ENCODE results near the gene ACOX1. TPM values are rescaled to one million over a fixed set of nuclear protein-coding genes. Genes with fewer than 3 reads are reported as not detected.

ACOX1 gene
- total and polyA plus RNA-seq, 2 donors, result 15.1 to 76.0 TPM

DNA sequence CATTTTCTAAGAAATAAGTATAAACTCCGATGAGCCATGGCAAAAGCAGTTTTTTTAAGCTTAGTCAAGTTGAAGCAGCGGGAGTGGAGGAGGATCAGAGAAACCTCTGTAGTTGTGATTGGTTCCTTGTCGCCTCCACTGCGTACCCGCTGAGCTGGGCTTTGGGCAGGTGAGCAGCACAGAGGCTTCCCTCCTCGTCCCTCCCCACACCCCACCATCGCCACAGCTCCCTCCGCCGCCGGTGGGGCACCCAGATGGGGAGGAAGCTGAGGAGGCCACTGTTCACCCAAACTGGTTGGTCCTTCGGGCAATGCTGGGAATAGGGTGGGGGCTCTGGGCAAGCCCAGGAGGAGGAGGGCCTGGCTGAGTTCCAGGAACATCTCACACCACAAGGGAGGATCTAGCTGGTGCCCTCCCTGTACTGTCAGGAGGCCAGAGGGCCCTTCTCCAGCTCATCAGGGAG, 69.1 kb downstream of the ACOX1 start:
- Histone ChIP-seq H3K4me3 (ENCODE audit: low read depth, low read length) (no peak overlapping the region), H3K27ac (ENCODE audit: low read depth) (no peak overlapping the region), H3K4me1 (ENCODE audit: insufficient read depth) (no peaks in the 10 kb centered on the region), H3K36me3 (ENCODE audit: insufficient read depth) (no peaks in the 10 kb centered on the region)
- 79% methylated on average over 11 of the region's 11 CpGs for WGBS
- no peak for DNase-seq (ENCODE audit: extremely low spot score)

DNA sequence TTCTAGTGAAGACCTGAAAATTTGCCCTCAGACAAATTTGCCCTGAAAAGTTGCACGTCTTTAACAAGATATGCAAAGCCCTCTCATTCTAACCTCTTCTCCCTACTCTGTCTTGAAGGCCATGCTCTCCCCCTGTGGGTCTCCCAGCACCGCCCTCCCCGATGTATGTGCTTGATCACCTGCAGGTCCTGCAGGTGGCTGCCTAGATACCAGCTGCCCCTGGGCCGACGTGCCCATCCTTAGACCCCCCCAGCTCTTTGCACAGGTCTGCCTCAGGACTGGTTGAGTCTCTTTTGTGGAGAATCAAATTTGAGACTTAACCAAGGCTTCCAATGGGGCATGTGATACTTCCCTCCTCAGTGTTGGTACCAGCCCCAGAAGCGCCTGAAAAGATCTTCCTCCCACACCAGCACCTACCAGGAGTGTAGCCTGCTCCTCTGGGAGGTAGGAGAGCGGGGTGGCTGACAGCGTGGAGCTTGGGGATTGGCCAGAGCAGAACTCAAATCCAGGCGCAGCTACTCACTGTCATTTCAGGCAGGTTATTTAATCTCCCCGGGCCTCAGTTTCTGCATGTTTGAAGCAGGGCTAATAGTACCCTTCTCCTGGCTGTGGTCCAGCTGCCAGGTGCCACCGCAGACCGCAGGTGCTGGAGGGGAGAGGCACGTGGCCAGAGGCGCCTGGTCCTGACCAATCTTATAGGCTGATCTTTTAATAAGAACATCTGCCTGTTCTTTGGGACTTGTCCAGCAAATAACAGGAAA, 69.7 kb downstream of the ACOX1 start:
- H3K4me3 ChIP-seq (ENCODE audit: low read depth, low read length), result no peak overlapping the region
- no peaks in the 10 kb centered on the region for H3K4me1 ChIP-seq (ENCODE audit: insufficient read depth)
- H3K27ac ChIP-seq (ENCODE audit: low read depth), result no peak overlapping the region
- WGBS, result 84% methylated on average over 14 of the region's 14 CpGs
- no peaks in the 10 kb centered on the region for H3K36me3 ChIP-seq (ENCODE audit: insufficient read depth)
- no peak for DNase-seq (ENCODE audit: extremely low spot score)

DNA sequence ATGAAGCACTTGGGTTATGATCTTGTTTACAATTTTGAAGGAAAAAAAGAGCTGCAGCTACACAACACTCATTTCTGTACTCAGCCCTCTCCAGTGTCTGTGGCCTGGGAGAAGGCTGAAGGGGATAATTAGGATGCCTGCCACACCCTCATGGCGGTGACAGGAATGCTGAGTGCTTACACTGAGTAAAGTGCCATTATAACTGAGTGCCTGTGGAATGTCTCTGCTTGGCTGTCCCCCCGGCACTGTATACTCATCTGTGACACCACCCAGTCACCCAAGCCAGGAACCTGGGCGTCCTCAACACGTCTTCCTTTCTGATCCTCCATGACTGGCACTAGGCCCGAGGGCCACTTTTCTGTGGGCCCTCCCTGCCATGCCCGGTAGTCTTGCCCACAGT, 70.8 kb downstream of the ACOX1 start:
- DNase-seq (ENCODE audit: extremely low spot score), result no peak
- H3K36me3 ChIP-seq (ENCODE audit: insufficient read depth), result no peaks in the 10 kb centered on the region
- WGBS, result 64% methylated on average over 6 of the region's 6 CpGs
- no peaks in the 10 kb centered on the region for H3K4me1 ChIP-seq (ENCODE audit: insufficient read depth)
- no peak overlapping the region for H3K4me3 ChIP-seq (ENCODE audit: low read depth, low read length)
- no peak overlapping the region for H3K27ac ChIP-seq (ENCODE audit: low read depth)

DNA sequence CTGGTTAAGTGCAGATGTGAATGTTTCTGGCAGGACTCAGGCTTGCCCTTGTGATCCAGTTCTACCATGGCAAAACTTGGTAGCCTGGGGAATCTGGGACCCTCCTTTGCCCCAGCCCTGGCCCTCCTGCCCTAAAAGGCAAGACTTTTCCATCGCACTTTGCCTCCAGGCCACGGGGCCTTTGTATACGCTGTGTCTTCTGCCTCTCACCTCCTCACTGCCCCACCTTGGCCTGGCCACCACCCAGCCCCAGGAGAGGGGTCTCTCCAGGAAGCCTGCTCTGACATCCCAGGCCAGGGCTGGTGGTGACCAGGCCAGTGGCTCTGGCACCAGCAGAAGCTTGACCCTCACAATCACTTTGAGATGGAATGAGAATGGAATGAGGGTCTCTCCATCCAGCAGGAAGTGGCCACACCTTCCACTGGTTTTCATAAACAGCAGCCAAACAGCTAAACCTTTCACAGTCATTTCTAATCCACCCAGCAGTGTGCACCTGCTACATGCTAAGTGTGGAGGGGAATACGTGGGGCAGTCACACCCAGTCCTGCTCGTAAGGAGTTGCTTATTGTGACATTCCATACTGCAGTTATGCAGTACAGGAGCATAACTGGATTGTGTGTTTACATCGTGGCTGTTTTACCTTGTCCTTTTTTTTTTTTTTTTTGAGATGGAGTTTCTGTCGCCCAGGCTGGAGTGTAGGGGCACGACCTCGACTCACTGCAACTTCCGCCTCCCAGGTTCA, 72.7 kb downstream of the ACOX1 start:
- no peak overlapping the region for H3K4me3 ChIP-seq (ENCODE audit: low read depth, low read length)
- 82% methylated on average over 10 of the region's 10 CpGs for whole genome bisulfite sequencing
- no peak for DNase-seq (ENCODE audit: extremely low spot score)
- H3K4me1 ChIP-seq (ENCODE audit: insufficient read depth), result no peaks in the 10 kb centered on the region
- no peaks in the 10 kb centered on the region for H3K36me3 ChIP-seq (ENCODE audit: insufficient read depth)
- no peak overlapping the region for H3K27ac ChIP-seq (ENCODE audit: low read depth)

DNA sequence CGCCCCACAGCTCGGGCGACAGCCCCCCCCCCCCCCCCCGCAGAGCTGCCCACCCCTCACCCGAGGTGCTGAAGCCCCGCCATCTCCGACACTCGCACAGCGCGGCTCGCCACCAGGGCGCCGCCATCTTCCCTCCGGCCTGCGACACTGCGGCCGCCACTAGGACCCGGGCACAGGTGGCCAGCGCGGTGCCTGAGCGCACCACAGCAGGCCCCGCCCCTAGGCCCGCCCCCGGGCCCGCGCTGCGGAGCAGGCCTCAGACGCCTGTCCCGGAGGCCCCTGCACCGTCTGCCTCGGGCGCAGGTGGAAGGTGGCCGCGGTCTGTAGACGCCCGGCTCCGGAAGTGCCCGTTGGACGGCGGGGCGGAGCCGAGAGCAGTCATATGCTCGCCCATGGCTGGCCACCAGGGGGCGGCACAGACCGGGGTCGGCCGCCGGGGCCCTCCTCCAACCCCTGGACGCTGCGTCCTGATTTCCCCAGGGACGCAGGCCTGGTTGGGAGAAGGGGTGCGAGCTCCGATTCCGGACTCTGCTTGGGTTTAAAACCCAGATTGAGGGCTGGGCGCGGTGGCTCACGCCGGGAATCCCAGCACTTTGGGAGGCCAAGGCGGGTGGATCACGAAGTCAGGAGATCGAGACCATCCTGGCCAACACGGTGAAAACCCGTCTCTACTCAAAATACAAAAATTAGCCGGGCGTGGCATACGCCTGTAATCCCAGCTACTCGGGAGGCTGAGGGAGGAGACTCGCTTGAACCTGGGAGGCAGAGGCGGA, 74.0 kb downstream of the ACOX1 start, which contains the start of gene MRPL38:
Gene MRPL38, minus strand, starts transcription at position 136 of the 773 bp plus-strand sequence. Its CDS starts 9 bp downstream, at position 127.
- H3K4me1 ChIP-seq (ENCODE audit: insufficient read depth), result no peaks in the 10 kb centered on the region
- H3K27ac ChIP-seq (ENCODE audit: low read depth), result peak within 1 kb of the TSS; percentile 78
- no peaks in the 10 kb centered on the region for H3K36me3 ChIP-seq (ENCODE audit: insufficient read depth)
- DNase-seq (ENCODE audit: extremely low spot score), result peak; percentile 70
- H3K4me3 ChIP-seq (ENCODE audit: low read depth, low read length), result peak within 1 kb of the TSS; percentile 79
- WGBS, result 1% methylated on average over 69 of the region's 69 CpGs

DNA sequence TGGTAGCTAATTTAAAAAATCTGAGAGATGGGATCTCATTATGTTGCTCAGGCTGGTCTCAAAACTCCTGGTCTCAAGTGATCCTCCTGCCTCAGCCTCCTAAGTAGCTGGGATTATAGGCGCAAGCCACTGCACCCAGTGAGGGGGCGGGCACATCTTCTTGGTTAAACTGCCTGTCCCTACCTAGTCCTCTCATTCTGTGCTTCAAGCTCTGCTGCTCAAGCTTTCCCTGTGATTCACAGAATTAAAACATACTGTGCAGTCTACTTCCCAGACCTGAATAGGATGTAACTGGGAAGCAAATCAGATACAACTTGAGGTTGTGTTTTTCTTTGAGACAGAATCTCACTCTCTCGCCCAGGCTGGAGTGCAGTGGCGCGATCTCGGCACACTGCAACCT, 76.6 kb downstream of the ACOX1 start:
- WGBS, result 92% methylated on average over 6 of the region's 6 CpGs
- H3K4me3 ChIP-seq (ENCODE audit: low read depth, low read length), result no peak overlapping the region
- H3K27ac ChIP-seq (ENCODE audit: low read depth), result no peak overlapping the region
- no peak for DNase-seq (ENCODE audit: extremely low spot score)
- no peaks in the 10 kb centered on the region for H3K36me3 ChIP-seq (ENCODE audit: insufficient read depth)
- H3K4me1 ChIP-seq (ENCODE audit: insufficient read depth), result no peaks in the 10 kb centered on the region

DNA sequence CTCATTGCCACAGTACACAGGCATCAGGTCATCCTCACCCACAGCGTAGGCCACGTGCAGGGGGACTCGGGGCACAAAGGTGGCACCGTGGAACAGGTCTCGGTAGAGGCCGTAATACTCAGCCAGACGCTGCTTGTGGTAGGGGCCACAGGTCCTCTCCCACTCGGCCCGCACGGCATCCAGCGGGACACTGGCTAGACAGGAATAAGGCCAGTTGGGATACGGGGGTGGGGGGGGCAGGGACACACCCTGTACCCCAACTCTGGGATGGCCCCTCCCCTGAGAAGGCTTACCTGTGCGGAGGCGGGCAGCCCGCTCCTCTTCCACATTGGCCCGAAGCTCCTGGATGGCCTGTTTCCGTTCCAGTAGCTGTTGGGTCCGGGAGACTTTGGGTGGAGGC, 77.2 kb downstream of the ACOX1 start:
- 92% methylated on average over 18 of the region's 18 CpGs for WGBS
- no peak for DNase-seq (ENCODE audit: extremely low spot score)
- H3K27ac ChIP-seq (ENCODE audit: low read depth), result no peak overlapping the region
- H3K36me3 ChIP-seq (ENCODE audit: insufficient read depth), result no peaks in the 10 kb centered on the region
- no peaks in the 10 kb centered on the region for H3K4me1 ChIP-seq (ENCODE audit: insufficient read depth)
- H3K4me3 ChIP-seq (ENCODE audit: low read depth, low read length), result no peak overlapping the region

DNA sequence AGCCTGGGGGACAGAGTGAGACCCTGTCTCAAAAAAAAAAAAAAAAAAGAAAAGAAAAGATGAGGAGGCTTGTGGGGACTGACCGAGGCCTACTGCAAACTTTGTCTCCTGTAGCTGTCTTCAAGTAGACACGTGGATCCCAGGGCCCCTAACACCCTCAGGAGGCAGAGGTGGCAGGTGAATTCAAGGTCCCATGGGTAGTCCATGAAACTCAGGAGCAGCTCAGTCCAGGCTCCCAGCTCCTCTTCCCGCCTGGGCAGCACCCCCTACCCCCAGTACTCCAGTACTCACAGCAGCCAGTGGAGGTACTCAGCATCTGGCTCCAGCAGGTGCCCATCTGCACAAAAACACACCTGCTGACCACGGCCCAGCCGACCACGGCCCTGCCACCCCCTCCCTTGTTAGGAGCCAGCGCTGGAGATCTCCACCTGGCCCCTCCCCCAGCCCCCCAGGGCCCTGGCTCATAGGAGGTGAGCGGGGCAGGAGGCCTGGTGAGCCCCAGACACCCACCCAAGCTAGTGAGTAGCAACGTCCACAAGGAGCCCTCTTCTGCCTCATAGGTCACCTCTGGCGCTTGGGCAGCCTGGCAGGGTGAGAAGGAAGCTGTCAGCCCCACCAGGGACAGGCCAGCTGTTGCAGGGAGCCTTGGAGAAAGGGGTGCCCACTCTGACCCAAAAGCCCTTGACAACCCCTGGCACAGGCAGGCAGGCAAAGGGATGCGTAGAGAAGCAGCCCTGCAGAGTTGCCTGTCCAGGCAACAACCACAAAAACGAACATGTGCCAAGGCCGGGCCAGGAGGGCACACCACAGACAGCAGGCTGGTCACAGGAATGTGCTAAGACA, 78.1 kb downstream of the ACOX1 start:
- no peak overlapping the region for H3K27ac ChIP-seq (ENCODE audit: low read depth)
- H3K36me3 ChIP-seq (ENCODE audit: insufficient read depth), result no peaks in the 10 kb centered on the region
- no peaks in the 10 kb centered on the region for H3K4me1 ChIP-seq (ENCODE audit: insufficient read depth)
- 90% methylated on average over 13 of the region's 13 CpGs for WGBS
- no peak overlapping the region for H3K4me3 ChIP-seq (ENCODE audit: low read depth, low read length)
- DNase-seq (ENCODE audit: extremely low spot score), result no peak

DNA sequence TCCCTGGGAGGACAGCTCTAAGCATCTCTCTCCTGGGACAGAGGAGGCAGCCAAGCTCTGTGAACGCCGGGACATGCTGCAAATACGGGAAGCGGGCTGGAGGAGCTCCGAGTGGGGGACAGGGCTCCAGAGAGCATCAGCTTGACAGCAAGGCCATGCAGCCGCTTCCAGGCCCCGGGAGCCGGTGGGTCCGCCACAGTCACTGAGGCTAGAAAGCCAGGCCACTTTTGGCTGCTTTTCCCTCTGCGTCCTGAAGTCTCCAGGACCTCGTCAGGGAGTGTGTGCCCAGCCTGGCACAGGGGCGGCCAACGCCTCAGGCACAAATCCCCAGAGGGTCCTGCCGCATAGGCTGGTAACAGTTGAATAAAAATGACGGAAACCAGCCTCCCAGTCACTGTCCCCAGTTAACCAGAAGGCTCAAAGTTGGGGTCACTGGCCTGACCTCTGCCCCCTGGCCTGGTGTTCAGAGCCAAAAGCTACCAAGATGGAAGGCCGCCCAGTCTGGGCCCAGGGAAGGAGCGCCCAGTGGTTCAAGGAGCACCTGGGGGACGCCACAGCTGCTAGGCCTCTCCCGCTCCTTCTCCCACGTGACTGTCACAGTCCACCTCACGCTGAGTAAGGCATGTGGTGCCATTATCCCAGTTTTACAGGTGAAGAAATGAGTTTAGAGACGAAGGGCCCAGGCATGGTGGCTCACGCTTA, 79.0 kb downstream of the ACOX1 start:
- H3K36me3 ChIP-seq (ENCODE audit: insufficient read depth), result no peaks in the 10 kb centered on the region
- DNase-seq (ENCODE audit: extremely low spot score), result no peak
- no peak overlapping the region for H3K4me3 ChIP-seq (ENCODE audit: low read depth, low read length)
- H3K27ac ChIP-seq (ENCODE audit: low read depth), result no peak overlapping the region
- no peaks in the 10 kb centered on the region for H3K4me1 ChIP-seq (ENCODE audit: insufficient read depth)
- WGBS, result 88% methylated on average over 23 of the region's 23 CpGs

DNA sequence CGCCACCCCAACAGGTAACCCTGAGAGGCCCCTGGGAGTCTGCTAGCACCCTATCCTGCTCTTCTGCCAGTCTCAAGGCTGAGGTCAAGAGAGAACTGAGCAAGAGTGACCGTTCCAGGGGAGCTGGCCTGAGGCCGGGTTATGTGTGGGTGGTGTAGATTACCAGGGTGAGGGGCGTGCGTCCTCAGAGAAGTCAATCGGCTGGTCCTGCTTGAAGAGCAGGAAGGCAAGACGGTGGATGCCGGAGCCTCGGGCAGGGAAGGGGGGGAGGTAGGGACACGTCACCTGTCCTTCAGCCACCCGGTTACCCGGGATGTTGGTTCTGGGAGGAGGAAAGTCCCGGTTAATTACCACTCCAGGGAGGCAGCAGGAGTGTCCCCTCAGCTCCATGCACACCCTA, 79.6 kb downstream of the ACOX1 start:
- DNase-seq (ENCODE audit: extremely low spot score), result no peak

DNA sequence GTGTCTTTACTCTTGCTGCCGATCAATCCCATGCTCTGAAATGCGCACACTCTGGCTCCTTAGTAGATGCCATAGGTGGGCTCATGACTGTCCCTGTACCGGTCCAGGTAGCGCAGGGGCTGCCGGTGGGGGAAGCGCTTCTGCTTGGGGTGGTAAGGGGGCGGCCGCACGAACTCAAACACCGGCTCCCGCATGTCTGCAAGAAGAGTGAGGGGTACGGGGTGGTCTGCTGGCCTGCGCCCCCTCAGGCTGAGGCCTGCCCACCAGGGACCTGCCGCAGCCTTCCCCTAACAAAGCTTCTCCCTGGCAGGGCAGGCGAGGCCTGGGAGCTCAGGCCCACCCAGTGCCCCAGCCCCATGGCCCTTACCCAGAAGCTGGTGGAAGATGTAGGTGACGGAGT, 80.2 kb downstream of the ACOX1 start:
- H3K36me3 ChIP-seq (ENCODE audit: insufficient read depth), result no peaks in the 10 kb centered on the region
- no peak overlapping the region for H3K4me3 ChIP-seq (ENCODE audit: low read depth, low read length)
- no peak overlapping the region for H3K27ac ChIP-seq (ENCODE audit: low read depth)
- no peaks in the 10 kb centered on the region for H3K4me1 ChIP-seq (ENCODE audit: insufficient read depth)
- 94% methylated on average over 16 of the region's 16 CpGs for WGBS
- no peak for DNase-seq (ENCODE audit: extremely low spot score)

More for the DNA sequence above, 79.6 kb downstream of the ACOX1 start:
- Histone ChIP-seq H3K4me3 (ENCODE audit: low read depth, low read length) (no peak overlapping the region), H3K27ac (ENCODE audit: low read depth) (no peak overlapping the region), H3K36me3 (ENCODE audit: insufficient read depth) (no peaks in the 10 kb centered on the region), H3K4me1 (ENCODE audit: insufficient read depth) (no peaks in the 10 kb centered on the region)
- 90% methylated on average over 13 of the region's 13 CpGs for WGBS

DNA sequence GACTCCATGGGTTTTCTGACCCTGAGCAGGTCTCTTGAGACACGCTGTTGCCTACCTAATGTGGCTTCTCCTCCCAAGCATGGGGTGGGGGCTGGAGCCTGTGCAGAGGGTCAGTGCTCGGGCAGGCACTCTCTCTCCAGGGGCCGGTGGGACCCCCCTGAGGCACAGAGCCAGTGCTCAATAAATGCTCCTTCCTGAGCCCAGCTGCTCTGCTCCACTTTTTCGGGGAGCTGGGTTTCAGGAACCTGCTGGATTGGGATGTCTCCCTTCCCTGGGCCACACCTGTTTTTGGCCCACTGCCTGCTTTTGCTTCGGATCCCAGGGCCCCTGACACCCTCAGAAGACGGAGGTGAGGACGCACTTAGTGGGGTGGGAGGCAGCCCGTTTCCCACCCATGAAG, 80.9 kb downstream of the ACOX1 start:
- WGBS, result 82% methylated on average over 8 of the region's 8 CpGs
- no peak for DNase-seq (ENCODE audit: extremely low spot score)
- H3K27ac ChIP-seq (ENCODE audit: low read depth), result no peak overlapping the region
- no peaks in the 10 kb centered on the region for H3K4me1 ChIP-seq (ENCODE audit: insufficient read depth)
- no peaks in the 10 kb centered on the region for H3K36me3 ChIP-seq (ENCODE audit: insufficient read depth)
- H3K4me3 ChIP-seq (ENCODE audit: low read depth, low read length), result no peak overlapping the region
